HG02970 (cell line): ENCODE results near the gene ZMYM5.
A peak's percentile ranks its signal among the peaks of the same experiment; 100 is the strongest.
"Not testable (repeated sequence)": the region's sequence is repeated elsewhere in the genome, so short reads cannot be mapped to it uniquely, and the experiment has no call there.

Experiments used
- ATAC-seq: cut with Tn5 transposase; IDR thresholded peaks from one replicate; pipeline ENCODE4 v1.9.1; 2021; ENCODE audit warnings: mild to moderate bottlenecking, moderate library complexity, moderate number of reproducible peaks; ENCODE audit not compliant: unreplicated experiment, low FRiP score

Gene ZMYM5

DNA sequence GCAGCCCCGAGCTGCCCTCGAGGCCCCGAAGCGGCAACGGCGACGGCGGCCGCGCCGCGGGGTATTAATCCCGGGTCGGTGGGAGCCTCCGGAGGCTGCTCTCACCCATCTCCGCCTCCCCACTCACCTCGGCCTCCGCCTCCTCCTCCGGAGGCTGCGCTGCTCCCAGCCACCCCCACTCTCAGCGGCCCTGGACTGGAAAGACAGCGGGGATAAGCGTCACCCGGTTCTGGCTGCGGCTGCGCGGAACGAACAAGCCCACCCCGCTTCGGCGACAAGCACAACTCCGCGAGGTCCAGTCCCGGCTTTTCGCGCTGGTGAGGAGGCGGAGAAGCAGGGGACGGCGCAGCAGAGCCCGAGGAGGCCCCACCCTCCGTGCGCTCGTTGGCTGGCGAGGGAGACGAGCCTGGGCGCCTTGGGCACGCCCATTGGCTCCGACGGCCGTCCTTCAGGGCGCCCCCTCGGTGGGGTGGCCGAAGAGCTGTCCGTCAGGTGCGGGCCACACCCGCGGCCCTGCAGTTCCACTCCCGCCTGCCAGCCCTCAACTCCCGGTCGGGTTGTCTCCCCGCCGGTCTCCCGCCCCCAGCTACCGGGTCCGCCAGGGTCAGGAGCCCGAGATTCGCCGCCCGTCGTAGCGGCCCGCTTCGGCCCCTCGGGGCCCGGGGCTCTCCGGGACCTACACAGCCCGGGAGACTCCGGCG, at the start of gene ZMYM5:
ZMYM5 (minus strand) TSS at position 327 of the 701 bp plus-strand sequence. CDS start 11,469 bp downstream, outside the sequence.
- ATAC-seq, result peak; percentile 91

DNA sequence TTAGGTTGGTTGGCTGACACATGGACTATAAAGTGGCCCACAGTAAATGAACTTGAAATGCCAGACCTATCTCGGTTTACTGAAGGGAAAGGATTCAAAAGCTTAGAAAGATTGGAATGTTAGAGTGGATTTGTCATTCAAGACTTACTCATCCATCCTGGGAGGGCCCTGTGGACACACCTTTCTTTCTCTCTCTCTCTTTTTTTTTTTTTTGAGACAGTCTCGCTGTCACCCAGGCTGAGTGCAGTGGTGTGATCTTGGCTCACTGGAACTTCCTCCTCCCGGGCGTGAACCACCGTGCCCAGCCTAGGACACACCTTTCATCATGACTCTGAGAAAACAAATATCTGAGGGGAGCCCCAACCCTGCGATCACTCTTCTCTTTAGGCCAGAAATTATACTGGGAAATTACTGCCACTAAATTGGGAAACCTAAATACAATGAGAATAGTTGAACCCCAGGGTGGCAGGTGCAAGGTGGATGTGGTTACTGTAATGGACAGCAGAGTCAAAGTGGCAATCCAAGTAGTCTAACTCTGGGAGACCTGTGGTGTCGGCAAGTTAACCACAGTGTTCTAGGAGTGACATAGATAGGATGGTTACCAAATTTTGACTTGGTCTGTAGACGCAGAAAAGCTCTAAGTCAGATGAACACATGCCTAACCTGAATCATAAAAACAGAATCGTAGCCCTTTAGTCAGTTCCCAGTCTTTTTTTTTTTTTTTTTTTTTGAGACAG, 47.1 kb upstream of the ZMYM5 start:
- ATAC-seq, result no peak

DNA sequence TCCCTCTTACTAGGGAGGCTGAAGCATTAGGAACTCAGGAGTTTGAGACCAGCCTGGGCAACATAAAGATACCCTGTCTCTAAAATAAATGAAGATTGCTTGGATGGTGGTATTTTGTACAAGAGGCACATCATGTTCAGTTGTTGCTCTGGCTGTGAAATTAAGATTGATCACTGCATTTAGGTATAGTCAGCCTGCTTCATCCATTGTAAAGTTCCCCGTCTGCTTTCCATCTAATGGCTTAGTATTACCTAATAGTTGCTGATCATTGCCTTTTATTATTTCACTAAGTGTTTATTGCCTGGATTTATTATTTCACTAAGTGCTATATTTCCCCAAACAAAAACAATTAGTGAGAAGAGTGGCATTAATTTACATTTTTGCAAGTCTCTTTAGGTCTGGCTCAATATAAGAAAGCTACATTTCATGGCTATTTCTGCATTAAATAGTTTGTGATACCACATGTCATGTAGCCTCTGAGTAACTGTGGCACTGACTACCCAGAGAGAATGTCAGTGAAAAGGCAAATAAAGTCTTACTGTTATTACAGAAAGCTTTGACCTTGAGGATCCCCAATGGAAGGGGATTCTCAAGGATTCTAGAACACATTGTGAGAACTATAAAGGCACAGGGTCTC, 45.0 kb upstream of the ZMYM5 start:
- no peak for ATAC-seq

DNA sequence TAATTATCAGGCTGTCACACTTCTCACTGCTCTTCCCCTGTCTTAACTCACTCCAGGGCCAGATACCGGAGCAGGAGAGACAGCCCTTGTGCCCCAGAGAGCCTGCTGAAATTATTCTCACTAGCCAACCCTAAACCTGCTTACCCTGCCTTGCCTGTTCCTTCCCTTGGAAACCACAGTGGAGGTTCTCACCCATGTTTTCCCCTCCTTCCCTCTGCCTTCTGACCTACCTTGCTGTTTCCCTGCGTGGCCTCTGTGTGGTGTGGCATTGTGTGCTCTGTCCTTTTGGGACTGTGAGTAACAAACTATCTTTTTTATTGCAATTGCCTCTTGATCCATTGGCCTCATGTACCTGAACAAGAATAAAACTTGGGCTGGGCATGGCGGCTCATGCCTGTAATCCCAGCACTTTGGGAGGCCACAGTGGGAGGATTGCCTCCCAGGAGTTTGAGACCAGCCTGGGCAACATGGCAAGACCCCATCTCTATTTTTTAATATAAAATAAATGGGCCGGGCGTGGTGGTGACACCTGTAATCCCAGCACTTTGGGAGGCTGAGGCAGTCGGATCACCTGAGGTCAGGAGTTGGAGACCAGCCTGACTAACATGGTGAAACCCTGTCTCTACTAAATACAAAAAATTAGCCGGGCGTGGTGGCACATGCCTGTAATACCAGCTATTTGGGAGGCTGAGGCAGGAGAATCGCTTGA, 42.2 kb upstream of the ZMYM5 start:
- not testable (repeated sequence) for ATAC-seq

DNA sequence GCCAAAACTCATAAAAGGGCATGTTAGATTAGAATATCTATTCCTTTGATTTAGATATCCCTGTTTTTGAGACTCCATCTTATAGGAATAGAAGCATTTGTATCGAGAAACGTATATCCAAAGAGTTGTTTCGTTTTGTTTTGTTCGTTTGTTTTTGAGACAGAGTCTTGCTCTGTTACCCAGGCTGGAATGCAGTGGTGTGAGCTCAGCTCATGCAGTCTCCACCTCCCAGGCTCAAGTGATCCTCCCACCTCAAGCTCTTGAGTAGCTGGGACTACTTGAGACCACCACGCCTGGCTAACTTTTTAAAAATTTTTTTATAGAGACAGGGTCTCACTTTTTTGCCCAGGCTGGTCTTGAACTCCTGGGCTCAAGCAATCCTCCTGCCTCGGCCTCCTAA, 26.6 kb upstream of the ZMYM5 start:
- no peak for ATAC-seq

DNA sequence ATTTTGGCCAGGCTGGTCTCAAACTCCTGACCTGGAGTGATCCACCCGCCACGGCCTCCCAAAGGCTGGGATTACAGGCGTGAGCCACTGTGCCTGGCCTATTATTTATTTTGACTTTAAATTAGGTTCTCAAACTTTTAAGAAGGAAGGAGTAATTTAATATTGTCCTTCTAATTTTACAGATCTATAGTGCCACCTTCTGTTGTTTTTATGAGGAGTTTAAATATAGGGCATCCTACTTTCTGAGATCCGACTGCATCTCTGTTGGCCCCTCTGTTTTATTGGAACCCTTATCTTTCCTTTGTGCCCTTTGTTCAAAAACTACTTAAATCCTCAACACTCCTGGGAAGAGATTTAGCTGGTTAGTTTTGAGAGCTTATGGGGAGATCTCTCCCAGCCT, 25.4 kb upstream of the ZMYM5 start:
- no peak for ATAC-seq

DNA sequence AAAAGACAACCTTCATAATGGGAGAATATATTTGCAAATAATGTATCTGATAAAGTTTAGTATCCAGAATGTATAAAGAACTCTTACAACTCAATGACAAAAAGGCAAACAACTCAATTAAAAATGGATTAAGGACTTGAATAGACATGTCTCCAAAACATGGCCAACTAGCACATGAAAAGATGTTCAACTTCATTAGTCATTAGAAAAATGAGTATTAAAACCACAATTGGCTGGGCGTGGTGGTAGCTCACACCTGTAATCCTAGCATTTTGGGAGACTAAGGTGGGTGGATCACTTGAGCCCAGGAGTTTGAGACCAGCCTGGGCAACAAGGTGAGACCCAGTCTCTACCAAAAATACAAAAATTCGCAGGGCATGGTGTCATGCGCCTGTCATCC, 18.8 kb upstream of the ZMYM5 start:
- ATAC-seq, result no peak

DNA sequence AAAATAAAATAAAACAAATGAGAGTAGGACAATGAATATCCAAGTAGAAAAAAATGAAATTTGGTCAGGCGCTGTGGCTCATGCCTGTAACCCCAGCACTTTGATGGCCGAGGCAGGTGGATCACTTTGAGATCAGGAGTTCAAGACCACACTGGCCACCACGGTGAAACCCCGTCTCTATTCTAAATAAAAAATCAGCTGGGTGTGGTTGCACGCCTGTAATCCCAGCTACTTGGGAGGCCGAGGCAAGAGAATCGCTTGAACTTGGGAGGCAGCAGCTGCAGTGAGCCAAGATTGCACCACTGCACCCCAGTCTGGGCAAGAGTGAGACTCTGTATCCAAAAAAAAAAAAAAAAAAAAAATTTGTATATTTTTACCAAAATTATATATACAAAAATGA, 18.2 kb upstream of the ZMYM5 start:
- no peak for ATAC-seq

DNA sequence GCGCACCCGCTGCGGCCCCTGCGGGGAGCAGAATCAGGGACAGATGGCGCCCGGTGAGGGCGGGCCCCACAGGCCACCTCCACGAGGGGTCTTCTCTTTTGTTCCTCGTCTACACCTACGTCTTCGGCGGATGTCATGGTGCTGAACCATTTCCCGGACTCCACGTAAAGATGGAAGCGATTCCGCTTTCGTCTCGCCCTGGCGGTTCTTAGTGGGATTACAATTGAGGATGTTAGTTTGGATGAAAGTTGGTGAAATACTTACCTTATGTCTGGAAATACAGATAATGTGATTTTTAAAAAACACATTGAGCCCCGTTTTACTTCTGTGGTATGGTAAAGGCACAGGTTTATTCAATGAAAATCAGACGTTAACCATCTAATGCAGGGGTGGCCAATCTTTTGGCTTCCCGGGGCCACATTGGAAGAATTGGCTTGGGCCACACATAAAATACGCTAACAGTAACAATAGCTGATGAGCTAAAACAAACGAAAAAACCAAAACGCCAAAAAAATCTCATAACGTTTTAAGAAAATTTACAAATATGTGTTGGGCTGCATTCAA, 1.4 kb upstream of the ZMYM5 start:
- peak; percentile 5 for ATAC-seq

DNA sequence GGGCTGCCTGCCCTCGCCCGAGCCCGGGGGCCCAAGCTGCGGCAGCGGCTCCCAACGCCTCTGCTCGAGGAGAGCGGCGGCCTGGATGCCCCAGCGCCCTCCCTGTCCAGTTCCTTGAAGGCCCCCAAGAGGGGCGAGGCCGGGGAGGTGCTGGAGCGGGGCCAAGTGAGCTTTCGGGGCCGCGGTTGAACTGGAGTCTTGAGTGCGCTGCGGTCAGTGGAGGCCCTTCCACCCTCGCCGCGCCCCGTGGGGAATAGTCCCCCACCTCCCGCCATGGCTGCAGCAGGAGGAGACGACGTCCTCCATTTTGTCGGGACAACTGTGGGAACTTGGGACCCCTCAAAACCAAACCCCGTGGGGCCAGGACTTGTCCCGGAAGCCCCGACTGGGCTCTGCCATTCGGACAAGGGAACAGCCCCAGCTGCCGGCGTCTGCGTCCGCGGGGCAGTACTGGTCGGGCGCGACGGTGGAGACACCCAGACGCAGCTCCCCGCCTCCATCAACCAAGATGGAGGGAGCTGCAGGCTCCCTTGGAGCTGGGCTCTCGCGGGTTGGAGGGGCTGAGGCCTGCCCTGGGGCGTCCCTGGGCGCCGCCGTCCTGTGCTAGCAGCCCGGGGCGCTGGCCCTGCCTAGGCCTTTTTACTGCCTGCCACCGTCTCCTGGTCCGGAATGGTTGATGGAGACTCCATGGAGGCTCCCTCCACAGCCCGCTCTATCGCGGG, 736 bp upstream of the ZMYM5 start:
- ATAC-seq, result peak; percentile 30

DNA sequence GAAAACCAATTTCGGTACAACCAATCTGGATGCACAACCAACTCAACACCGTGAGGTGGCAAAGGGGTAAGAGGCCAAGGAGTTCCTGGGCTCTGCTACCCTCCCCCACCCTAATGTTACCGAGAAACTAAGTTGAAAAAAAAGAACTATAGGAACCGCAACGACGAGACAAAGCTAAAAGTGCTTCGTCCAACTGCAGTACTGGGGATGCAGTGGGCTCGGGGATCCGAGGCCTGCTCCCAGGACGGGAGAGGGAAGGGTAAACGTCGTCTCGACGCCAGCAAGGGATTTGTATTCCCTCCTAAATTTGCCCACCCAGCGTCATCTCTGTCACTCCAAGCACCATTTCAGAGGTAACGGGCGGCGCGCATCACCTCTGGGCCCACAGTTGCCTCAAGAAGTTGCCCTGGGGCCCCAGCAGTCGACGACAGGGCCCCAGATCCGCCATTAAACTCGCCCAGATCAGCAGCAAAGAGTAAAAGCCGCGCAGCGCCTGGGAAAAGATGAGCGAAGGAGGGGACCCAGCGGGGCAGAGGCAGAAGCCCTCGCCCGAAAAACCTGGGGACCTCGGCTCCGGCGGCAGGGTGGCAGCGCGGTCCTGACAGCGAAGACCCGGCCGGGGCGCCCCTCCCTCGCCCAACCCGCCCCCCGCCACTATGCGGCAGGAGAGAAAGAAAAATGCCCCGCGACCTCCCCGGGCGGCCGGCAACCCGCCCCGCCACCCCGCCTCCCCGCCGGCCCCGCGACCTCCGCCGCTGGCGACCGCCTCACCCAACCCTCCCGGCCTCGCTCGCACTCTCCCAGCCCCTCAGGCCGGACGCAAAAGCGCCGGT, 752 bp downstream of the ZMYM5 start:
- peak; percentile 9 for ATAC-seq

DNA sequence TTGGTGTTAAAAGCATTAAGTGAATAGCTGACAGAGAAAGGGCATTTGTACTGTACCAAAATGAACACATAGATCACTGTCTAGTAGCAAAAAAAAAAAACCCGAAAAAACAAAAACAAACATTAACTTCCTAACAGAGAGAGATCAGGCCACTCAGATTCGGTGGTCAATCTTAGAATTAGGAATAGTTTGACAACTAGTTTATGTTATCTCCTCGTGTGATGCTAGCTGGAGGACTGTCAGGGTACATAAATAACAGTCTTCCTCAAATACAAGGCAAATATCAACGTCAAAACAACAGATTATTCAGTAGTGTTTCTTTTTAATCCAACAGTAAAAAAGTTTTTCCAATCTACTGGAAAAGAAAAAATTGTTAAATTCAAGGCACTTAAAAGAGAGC, 1.7 kb downstream of the ZMYM5 start:
- ATAC-seq, result no peak

DNA sequence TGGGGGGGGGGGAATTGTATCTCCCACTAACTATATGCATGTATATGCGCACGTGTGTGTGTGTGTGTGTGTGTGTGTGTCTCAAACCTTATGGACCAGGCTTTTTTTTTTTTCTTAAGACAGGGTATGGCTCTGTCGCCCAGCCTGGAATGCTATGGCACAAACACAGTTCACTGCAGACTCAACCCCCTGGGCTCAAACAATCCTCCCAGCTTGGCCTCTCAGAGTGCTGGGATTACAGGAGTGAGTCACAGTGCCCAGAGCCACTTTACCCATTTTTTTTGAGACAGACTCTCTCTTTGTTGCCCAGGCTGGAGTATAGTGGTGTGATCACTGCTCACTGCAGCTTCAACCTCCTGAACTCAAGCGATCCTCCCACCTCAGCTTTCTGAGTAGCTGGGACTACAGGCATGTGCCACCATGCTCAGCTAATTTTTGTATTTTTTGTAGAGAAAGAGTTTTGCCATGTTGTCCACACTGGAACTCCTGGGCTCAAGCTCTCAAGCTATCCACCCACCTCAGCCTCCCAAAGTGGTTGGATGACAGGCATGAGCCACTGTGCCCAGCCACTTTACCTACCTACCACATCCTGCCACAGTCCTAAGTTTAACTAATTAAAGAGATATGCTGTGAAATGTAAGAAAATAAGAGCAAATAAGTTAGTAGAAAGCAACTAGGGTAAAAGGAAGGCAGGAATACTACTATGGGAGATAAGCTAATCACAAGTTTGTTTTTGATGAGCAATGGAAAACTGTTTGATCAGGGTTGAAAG, 2.4 kb downstream of the ZMYM5 start:
- ATAC-seq, result no peak

DNA sequence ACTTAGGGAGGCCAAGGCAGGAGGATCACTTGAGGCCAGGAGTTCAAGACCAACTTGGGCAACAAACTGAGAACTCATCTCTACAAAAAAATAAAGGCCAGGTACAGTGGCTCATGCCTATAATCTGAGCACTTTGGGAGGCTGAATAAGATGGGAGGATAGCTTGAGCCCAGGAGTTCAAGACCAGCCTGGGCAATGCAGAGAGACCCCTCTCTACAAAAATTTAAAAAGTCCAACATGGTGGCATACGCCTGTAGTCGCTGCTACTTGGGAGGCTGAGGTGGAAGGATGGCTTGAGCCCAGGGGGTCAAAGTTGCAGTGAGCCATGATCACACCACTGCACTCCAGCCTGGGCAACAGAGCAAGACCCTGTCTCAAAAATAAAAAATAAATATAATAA, 5.8 kb downstream of the ZMYM5 start:
- not testable (repeated sequence) for ATAC-seq

DNA sequence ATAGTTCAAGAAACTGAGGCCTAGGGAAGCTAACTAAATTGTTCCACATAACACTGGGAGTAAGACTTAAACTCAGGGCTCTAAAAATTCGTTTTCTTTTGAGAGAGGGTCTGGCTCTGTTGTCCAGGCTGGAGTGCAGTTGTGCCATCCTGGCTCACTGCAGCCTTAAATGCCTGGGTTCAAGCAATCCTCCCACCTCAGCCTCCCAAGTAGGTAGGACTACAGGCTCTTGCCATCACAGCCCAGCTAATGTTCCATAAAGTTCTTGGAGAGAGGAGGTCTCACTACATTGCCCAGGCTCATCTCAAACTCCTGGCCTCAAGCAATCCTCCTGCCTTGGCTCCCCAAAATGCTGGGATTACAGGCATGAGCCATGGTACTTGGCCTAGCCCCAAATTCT, 10.7 kb downstream of the ZMYM5 start:
- ATAC-seq, result no peak

DNA sequence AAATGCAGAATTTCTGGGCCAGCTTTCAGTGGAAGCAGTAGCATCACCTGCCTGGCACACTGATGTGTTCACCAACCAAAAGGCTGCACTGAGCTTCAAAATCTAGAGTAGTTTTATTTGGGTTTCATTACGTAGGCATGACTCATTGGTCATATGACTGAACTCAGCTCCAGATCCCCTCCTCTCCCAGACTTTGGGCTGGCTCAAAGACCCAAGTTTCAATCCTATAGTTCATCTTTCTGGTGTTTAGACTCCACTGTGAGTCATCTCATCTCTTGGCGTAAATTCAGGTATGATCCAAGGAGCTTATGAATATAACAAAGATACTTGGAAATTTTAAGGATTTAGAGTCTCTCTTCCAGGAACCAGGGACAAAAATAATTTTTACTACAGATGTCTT, 17.7 kb downstream of the ZMYM5 start:
- ATAC-seq, result no peak

DNA sequence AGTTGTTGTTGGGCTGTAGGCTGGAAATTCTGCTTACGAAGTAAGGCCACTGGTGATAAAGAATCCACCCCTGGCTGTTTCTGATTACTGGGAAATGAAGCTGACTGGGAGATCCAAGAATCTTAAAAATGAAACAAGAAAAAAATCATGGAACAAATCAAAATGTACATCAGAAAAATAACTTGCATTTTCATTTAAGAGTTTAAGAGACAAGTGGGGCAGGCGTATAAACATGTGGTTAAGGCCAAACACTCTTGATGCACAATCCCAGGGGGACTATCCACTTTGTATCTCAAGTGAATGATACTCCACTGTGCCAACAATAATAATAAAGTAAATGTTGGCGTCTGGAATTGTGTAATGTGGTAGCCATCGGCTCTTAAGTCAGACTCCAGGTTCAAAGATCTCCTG, 24.6 kb downstream of the ZMYM5 start:
- ATAC-seq, result no peak

DNA sequence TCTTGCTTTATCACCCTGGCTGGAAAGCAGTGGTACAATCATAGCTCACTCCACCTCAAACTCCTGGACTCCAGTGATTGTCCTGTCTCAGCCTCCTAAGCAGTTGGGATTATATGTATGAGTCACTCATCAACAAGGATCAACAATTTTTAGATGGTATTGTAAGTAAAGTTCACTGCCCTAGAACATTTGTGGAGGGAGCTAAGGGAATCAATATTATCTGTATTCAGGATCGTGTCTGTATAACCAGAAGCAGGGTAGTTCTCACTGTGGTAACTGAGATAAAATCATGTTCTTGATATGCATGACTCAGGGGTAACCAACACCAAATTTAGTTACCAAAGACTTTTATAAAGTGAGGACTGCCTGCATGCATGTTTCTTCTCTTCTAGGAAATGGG, 27.0 kb downstream of the ZMYM5 start:
- no peak for ATAC-seq
